ENCODE measurements around the gene MOK.
"Not testable (repeated sequence)": the region's sequence is repeated elsewhere in the genome, so short reads cannot be mapped to it uniquely, and the experiment has no call there.

MOK gene

GRCh38 chr14:102304611-102305506 is at the start of gene MOK:
Gene MOK (minus strand): TSS chr14:102305164. CDS start chr14:102304968, 196 bp downstream.
- DNase-seq (ENCODE audit: low read depth in 4 of 4, low spot score in 1 of 4): peak; percentile 89 to 95 (median 92)

GRCh38 chr14:102353126-102353619 is 48.2 kb upstream of the MOK start:
- no peak for DNase-seq (ENCODE audit: low read depth in 4 of 4, low spot score in 1 of 4)

- no peak for DNase-seq (ENCODE audit: low read depth in 4 of 4, low spot score in 1 of 4)
Observed at GRCh38 chr14:102352213-102352612, 47.2 kb upstream of the MOK start.

GRCh38 chr14:102351593-102351992 is 46.6 kb upstream of the MOK start:
- not testable (repeated sequence) for DNase-seq (ENCODE audit: low read depth in 4 of 4, low spot score in 1 of 4)

- no peak for DNase-seq (ENCODE audit: low read depth in 4 of 4, low spot score in 1 of 4)
Observed at GRCh38 chr14:102351023-102351422, 46.1 kb upstream of the MOK start.

GRCh38 chr14:102348376-102348775 is 43.4 kb upstream of the MOK start:
- no peak for DNase-seq (ENCODE audit: low read depth in 4 of 4, low spot score in 1 of 4)

- no peak for DNase-seq (ENCODE audit: low read depth in 4 of 4, low spot score in 1 of 4)
Observed at GRCh38 chr14:102346645-102347044, 41.7 kb upstream of the MOK start.

- no peak for DNase-seq (ENCODE audit: low read depth in 4 of 4, low spot score in 1 of 4)
Observed at GRCh38 chr14:102345232-102345631, 40.3 kb upstream of the MOK start.

- DNase-seq (ENCODE audit: low read depth in 4 of 4, low spot score in 1 of 4): no peak
Observed at GRCh38 chr14:102344485-102344884, 39.5 kb upstream of the MOK start.

GRCh38 chr14:102344084-102344483 is 39.1 kb upstream of the MOK start:
- DNase-seq (ENCODE audit: low read depth in 4 of 4, low spot score in 1 of 4): no peak

GRCh38 chr14:102342238-102342637 is 37.3 kb upstream of the MOK start:
- no peak for DNase-seq (ENCODE audit: low read depth in 4 of 4, low spot score in 1 of 4)

- no peak for DNase-seq (ENCODE audit: low read depth in 4 of 4, low spot score in 1 of 4)
Observed at GRCh38 chr14:102341566-102341965, 36.6 kb upstream of the MOK start.

- DNase-seq (ENCODE audit: low read depth in 4 of 4, low spot score in 1 of 4): no peak
Observed at GRCh38 chr14:102338724-102339123, 33.8 kb upstream of the MOK start.

- no peak for DNase-seq (ENCODE audit: low read depth in 4 of 4, low spot score in 1 of 4)
Observed at GRCh38 chr14:102335163-102335562, 30.2 kb upstream of the MOK start.

GRCh38 chr14:102333795-102334705 is 29.1 kb upstream of the MOK start:
- DNase-seq (ENCODE audit: low read depth in 4 of 4, low spot score in 1 of 4): no peak

- no peak for DNase-seq (ENCODE audit: low read depth in 4 of 4, low spot score in 1 of 4)
Observed at GRCh38 chr14:102333390-102333789, 28.4 kb upstream of the MOK start.

GRCh38 chr14:102330806-102331205 is 25.8 kb upstream of the MOK start:
- no peak for DNase-seq (ENCODE audit: low read depth in 4 of 4, low spot score in 1 of 4)

- DNase-seq (ENCODE audit: low read depth in 4 of 4, low spot score in 1 of 4): not testable (repeated sequence)
Observed at GRCh38 chr14:102329381-102329780, 24.4 kb upstream of the MOK start.

GRCh38 chr14:102326583-102326982 is 21.6 kb upstream of the MOK start:
- DNase-seq (ENCODE audit: low read depth in 4 of 4, low spot score in 1 of 4): no peak

- DNase-seq (ENCODE audit: low read depth in 4 of 4, low spot score in 1 of 4): no peak
Observed at GRCh38 chr14:102325791-102326345, 20.9 kb upstream of the MOK start.

GRCh38 chr14:102323102-102323501 is 18.1 kb upstream of the MOK start:
- no peak for DNase-seq (ENCODE audit: low read depth in 4 of 4, low spot score in 1 of 4)

Data from stimulated activated CD4-positive, alpha-beta T cell treated with anti-CD3 and anti-CD28 coated beads, Interleukin-1b, Interleukin-23, amount 100 ng/mL, for 24 hours (primary cell).